Endothelial cell of umbilical vein (primary cell): ENCODE measurements around the gene SCO2. TPM values are rescaled to one million over a fixed set of nuclear protein-coding genes. Genes with fewer than 3 reads are reported as not detected.

Experiments used
- BruUV-seq: library from RNA; stranded (reverse); fragments of 400-500 nt; replicated peaks from 2 replicates; lab custom pipeline; 2021; lab: Mats Ljungman, UMichigan
- CTCF ChIA-PET: fragments of 300-600, 350-600 bp; sonication (Branson Sonifier 250); formaldehyde crosslinking; loops from one replicate; lab custom pipeline; 2021; ENCODE audit warnings: antibody characterized with exemption, inconsistent platforms; lab: Charles Lee
- POLR2A ChIA-PET: fragments of 300-600, 350-600 bp; sonication (Branson Sonifier 250); formaldehyde crosslinking; loops from one replicate; lab custom pipeline; 2021; ENCODE audit warnings: antibody characterized with exemption, inconsistent platforms; lab: Charles Lee
- DNase-seq: peaks from one replicate; pipeline ENCODE4 v3.0.0-alpha.2; 2011; ENCODE audit warnings: low read depth, low spot score
- FAIRE-seq: peaks from 2 replicates; lab custom pipeline; 2011; peaks lifted over from hg19 to GRCh38; lab: Jason Lieb, UNC
- H2AFZ ChIP-seq: 2 replicates; pipeline ENCODE4 v1.6.0; 2012; ENCODE audit warnings: low read depth, low read length, control low read depth, inconsistent platforms
- H3K27ac ChIP-seq: 2 replicates; pipeline ENCODE4 v1.5.1; 2011; ENCODE audit warnings: low read depth, mild to moderate bottlenecking, control low read depth, low read length, moderate library complexity; ENCODE audit not compliant: insufficient read depth
- H3K27me3 ChIP-seq, 2 experiments: 2 replicates each; pipeline versions ENCODE4 v1.6.0 to v1.6.1; 2011; ENCODE audit warnings: low read length in 2 of 2, mixed read lengths in 1 of 2; ENCODE audit not compliant: control insufficient read depth in 2 of 2, insufficient read depth in 2 of 2
- H3K36me3 ChIP-seq, 2 experiments: 2 replicates in 1 of 2; 3 replicates in 1 of 2; pipeline ENCODE4 v1.5.1; 2011; ENCODE audit warnings: low read length in 2 of 2, mild to moderate bottlenecking in 1 of 2, moderate library complexity in 1 of 2; ENCODE audit not compliant: control insufficient read depth in 2 of 2, insufficient read depth in 2 of 2; ENCODE audit errors: extremely low read depth in 1 of 2
- H3K4me1 ChIP-seq: 3 replicates; pipeline ENCODE4 v1.5.1; 2011; ENCODE audit warnings: mild to moderate bottlenecking, low read length; ENCODE audit not compliant: control insufficient read depth, insufficient read depth; ENCODE audit errors: extremely low read depth
- H3K4me2 ChIP-seq: 2 replicates; pipeline ENCODE4 v1.6.1; 2011; ENCODE audit warnings: low read length, control low read depth, mixed read lengths; ENCODE audit not compliant: insufficient read depth
- H3K4me3 ChIP-seq, 3 experiments: fragments of 200-600 bp in 1 of 3; sonication (generic), shearing (Covaris generic) in 1 of 3; replicated peaks in 1 of 3; 2 replicates each; pipeline ENCODE4 v1.5.1; 2011 to 2016; ENCODE audit warnings: control low read depth in 3 of 3, low read length in 3 of 3, mild to moderate bottlenecking in 2 of 3, inconsistent platforms in 1 of 3, low read depth in 1 of 3, moderate library complexity in 1 of 3; ENCODE audit not compliant: insufficient read depth in 1 of 3
- H3K79me2 ChIP-seq: 2 replicates; pipeline ENCODE4 v1.6.0; 2012; ENCODE audit warnings: low read length, inconsistent platforms; ENCODE audit not compliant: control insufficient read depth, insufficient read depth
- H3K9ac ChIP-seq: replicated peaks from 2 replicates; pipeline ENCODE3; 2011; ENCODE audit warnings: low read length, control low read depth; ENCODE audit not compliant: insufficient read depth; ENCODE audit errors: extremely low read depth
- H3K9me1 ChIP-seq: replicated peaks from 3 replicates; pipeline ENCODE4 v1.6.0; 2011; ENCODE audit warnings: mild to moderate bottlenecking, low read length; ENCODE audit not compliant: control insufficient read depth, insufficient read depth; ENCODE audit errors: extremely low read depth
- H3K9me3 ChIP-seq: replicated peaks from 2 replicates; pipeline ENCODE4 v1.5.1; 2012; ENCODE audit warnings: low read length, inconsistent platforms; ENCODE audit not compliant: control insufficient read depth, insufficient read depth
- H4K20me1 ChIP-seq: replicated peaks from 2 replicates; pipeline ENCODE3; 2011; ENCODE audit warnings: mild to moderate bottlenecking, low read length; ENCODE audit not compliant: control insufficient read depth, insufficient read depth; ENCODE audit errors: extremely low read depth
- EZH2 ChIP-seq: IDR thresholded peaks from 2 replicates; pipeline ENCODE4 v1.6.1; 2012; ENCODE audit warnings: borderline replicate concordance, low read depth, mild to moderate bottlenecking, moderate library complexity, low read length, inconsistent platforms; ENCODE audit not compliant: severe bottlenecking
- FOS ChIP-seq: IDR thresholded peaks from 2 replicates; pipeline ENCODE4 v1.6.1; 2011; ENCODE audit warnings: mild to moderate bottlenecking, low read length, moderate library complexity, borderline replicate concordance; ENCODE audit not compliant: insufficient read depth
- GATA2 ChIP-seq: IDR thresholded peaks from 2 replicates; pipeline ENCODE4 v1.7.0; 2011; ENCODE audit warnings: low read depth, mild to moderate bottlenecking, moderate library complexity, mixed read lengths, low read length; ENCODE audit not compliant: insufficient read length, insufficient read depth
- JUN ChIP-seq: IDR thresholded peaks from 2 replicates; pipeline ENCODE4 v1.6.1; 2011; ENCODE audit warnings: borderline replicate concordance, low read depth; ENCODE audit not compliant: insufficient read length, insufficient read depth
- MYC ChIP-seq: IDR thresholded peaks from one replicate; pipeline ENCODE4 v1.6.1; 2011; ENCODE audit warnings: mild to moderate bottlenecking, low read depth, low read length
- POLR2A ChIP-seq: IDR thresholded peaks from 2 replicates; pipeline ENCODE4 v1.6.1; 2012; ENCODE audit warnings: low read depth, mild to moderate bottlenecking, control low read depth, low read length
- POLR2AphosphoS5 ChIP-seq: IDR thresholded peaks from 2 replicates; pipeline ENCODE4 v1.6.1; 2012; ENCODE audit warnings: low read depth, mild to moderate bottlenecking, control low read depth, low read length, moderate library complexity; ENCODE audit not compliant: insufficient read depth
- dilution Hi-C: fragments of 300-500 bp; cut with MboI; formaldehyde crosslinking; loops from one replicate; pipeline ENCODE4 v1.15.0; 2019; ENCODE audit warnings: low sequenced_read_pairs; ENCODE audit not compliant: extremely low pct_ligation_motif_present
- intact Hi-C: fragments of 100-400 bp; cut with micrococcal nuclease; formaldehyde crosslinking; loops from one replicate; pipeline ENCODE4 v1.10.0; 2022
- polyA plus RNA-seq, 4 experiments: library from polyadenylated mRNA; depleted of rRNA in 3 of 4; stranded (reverse) in 3 of 4; unstranded in 1 of 4; fragments of >200 nt; gene quantifications; 2 replicates each; pipeline versions ENCODE4 v1.2.1 to v1.2.3, GENCODE V29; 2011 to 2012; ENCODE audit warnings: missing spikeins in 1 of 4
- total RNA-seq: library from RNA; stranded (reverse); gene quantifications from 2 replicates; pipeline ENCODE4 v1.2.3, GENCODE V29; 2021
- TF ChIP-seq, protein P1 (sequence below), 2 donors: IDR thresholded peaks; 1 replicate in 1 of 2; 2 replicates in 1 of 2; pipeline ENCODE4 v1.5.1; 2011; ENCODE audit warnings: low read length in 2 of 2, mild to moderate bottlenecking in 2 of 2, moderate library complexity in 2 of 2, control low read depth in 1 of 2, inconsistent platforms in 1 of 2, low read depth in 1 of 2; ENCODE audit not compliant: insufficient read depth in 1 of 2; ENCODE audit errors: extremely low read depth in 1 of 2
- TF ChIP-seq, protein P2 (sequence below): IDR thresholded peaks from 2 replicates; pipeline ENCODE4 v1.6.1; 2011; ENCODE audit not compliant: insufficient read depth, insufficient read length

The SCO2 gene
- total and polyA plus RNA-seq, 2 donors (not counting 3 experiments of a cell fraction or from before 2014, with no cell fraction given): 3.5 to 3.7 TPM

DNA sequence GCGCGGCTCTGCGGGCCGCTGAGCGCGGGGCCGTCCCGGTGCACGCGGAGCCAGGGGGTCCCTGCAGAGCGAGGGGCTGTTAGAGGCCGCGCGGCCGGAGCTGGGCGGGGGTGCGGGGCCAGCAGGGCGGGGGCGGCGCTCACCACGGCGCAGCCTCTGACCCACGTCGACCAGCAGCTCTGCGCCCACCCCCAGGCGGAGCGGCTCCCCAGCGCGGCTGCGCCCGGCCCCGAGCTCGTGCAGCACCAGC, 385 bp upstream of the SCO2 start:
- peak overlapping the region; percentile 45 for H3K4me2 ChIP-seq
- FAIRE-seq (no peak), DNase-seq (no peak)
- BruUV-seq: no TSS peak
- no peaks in the 10 kb centered on the region for H3K9me1 ChIP-seq
- peaks cover 10% of the 10 kb centered on the region for H3K79me2 ChIP-seq
- H4K20me1 ChIP-seq: no peaks in the 10 kb centered on the region
- dilution Hi-C loops: no loop called here
- H3K36me3 ChIP-seq: peaks cover 0 to 22% of the 10 kb centered on the region in 2 experiments
- CTCF ChIA-PET: interaction anchor here (0.8 to 2.7 kb wide), 39 partner anchors 8 to 283 kb away, joined by 3 to 34 read pairs (median 4); partner anchors contain the start of genes ARSA, CHKB, KLHDC7B and LMF2
- intact Hi-C loops: loop anchor here (1.0 to 2.0 kb wide), 4 partner anchors 17 to 147 kb away; partner anchors contain the start of genes CHKB, NCAPH2 and SHANK3
- H3K27me3 ChIP-seq: peaks cover 0 to 6% of the 10 kb centered on the region in 2 experiments
- POLR2A ChIA-PET: interaction anchor here (0.7 to 1.5 kb wide), 3 partner anchors 12 to 57 kb away, joined by 4 to 12 read pairs (median 7); partner anchors contain the start of genes CHKB, LMF2 and NCAPH2
- H3K27ac ChIP-seq: peak overlapping the region; percentile 7
- peak overlapping the region; percentile 75 for H2AFZ ChIP-seq
- H3K9ac ChIP-seq: peak overlapping the region; percentile 26
- H3K4me3 ChIP-seq: peak overlapping the region; percentile 45 to 66 (median 47)
- no peak for TF ChIP-seq POLR2A
- TF ChIP-seq, protein P1, sequence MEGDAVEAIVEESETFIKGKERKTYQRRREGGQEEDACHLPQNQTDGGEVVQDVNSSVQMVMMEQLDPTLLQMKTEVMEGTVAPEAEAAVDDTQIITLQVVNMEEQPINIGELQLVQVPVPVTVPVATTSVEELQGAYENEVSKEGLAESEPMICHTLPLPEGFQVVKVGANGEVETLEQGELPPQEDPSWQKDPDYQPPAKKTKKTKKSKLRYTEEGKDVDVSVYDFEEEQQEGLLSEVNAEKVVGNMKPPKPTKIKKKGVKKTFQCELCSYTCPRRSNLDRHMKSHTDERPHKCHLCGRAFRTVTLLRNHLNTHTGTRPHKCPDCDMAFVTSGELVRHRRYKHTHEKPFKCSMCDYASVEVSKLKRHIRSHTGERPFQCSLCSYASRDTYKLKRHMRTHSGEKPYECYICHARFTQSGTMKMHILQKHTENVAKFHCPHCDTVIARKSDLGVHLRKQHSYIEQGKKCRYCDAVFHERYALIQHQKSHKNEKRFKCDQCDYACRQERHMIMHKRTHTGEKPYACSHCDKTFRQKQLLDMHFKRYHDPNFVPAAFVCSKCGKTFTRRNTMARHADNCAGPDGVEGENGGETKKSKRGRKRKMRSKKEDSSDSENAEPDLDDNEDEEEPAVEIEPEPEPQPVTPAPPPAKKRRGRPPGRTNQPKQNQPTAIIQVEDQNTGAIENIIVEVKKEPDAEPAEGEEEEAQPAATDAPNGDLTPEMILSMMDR (IDR thresholded peaks at IDR 0.05; ENCODE audit: extremely low read depth in 1 of 2, insufficient read depth in 1 of 2, low read depth in 1 of 2, low read length in 2 of 2): peak in 1 of 2 donors; percentile 70
- no peaks in the 10 kb centered on the region for H3K9me3 ChIP-seq
- peaks cover 18% of the 10 kb centered on the region for H3K4me1 ChIP-seq

DNA sequence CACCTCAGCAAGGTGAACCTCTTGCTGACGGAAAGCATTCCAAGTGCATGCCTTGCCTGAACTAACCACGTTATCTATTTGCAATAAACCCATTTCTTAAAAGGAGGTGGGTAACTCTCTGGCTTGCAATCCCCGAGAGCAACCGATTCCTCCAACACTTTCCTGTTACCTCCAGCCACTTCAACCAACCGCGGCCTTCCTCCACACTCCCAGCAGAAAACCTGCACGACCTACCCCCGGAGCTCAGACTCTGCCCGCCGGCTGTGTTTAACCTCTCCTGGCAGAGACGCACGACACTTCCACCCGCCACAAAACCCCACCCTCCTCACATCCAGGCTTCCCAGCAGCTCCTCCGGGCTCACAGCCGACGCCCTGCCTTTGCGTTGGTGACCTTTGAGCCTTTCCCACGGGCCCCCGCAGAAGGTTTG, 708 bp downstream of the SCO2 start:
- H2AFZ ChIP-seq: peak overlapping the region; percentile 64
- ChIA-PET CTCF (interaction anchor here (0.8 to 2.7 kb wide), 10 partner anchors 10 to 287 kb away, joined by 3 to 28 read pairs (median 9); partner anchors contain the start of gene SYCE3), POLR2A (interaction anchor here (0.6 kb wide), 1 partner anchor 23 kb away, joined by 4 read pairs; no protein-coding TSS in a partner anchor)
- no peaks in the 10 kb centered on the region for H3K9me1 ChIP-seq
- peak overlapping the region; percentile 68 for H3K9ac ChIP-seq
- no peaks in the 10 kb centered on the region for H3K9me3 ChIP-seq
- peak; percentile 66 for FAIRE-seq
- peaks cover 12% of the 10 kb centered on the region for H3K4me1 ChIP-seq
- peak overlapping the region; percentile 29 to 66 (median 48) for H3K4me3 ChIP-seq
- H3K79me2 ChIP-seq: peaks cover 10% of the 10 kb centered on the region
- H3K27me3 ChIP-seq: peaks cover 0 to 2% of the 10 kb centered on the region in 2 experiments
- intact Hi-C loops: loop anchor here (1.0 to 2.0 kb wide), 4 partner anchors 16 to 148 kb away; partner anchors contain the start of genes CHKB, NCAPH2 and SHANK3
- peaks cover 0 to 22% of the 10 kb centered on the region in 2 experiments for H3K36me3 ChIP-seq
- DNase-seq: no peak
- H4K20me1 ChIP-seq: no peaks in the 10 kb centered on the region
- peak overlapping the region; percentile 57 for H3K27ac ChIP-seq
- peak overlapping the region; percentile 40 for H3K4me2 ChIP-seq
- BruUV-seq: no TSS peak
- dilution Hi-C loops: no loop called here
- TF ChIP-seq MYC: no peak
- TF ChIP-seq, protein P2, sequence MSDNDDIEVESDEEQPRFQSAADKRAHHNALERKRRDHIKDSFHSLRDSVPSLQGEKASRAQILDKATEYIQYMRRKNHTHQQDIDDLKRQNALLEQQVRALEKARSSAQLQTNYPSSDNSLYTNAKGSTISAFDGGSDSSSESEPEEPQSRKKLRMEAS: no peak
- TF ChIP-seq POLR2A: no peak
- no peak for TF ChIP-seq EZH2
- no peak for TF ChIP-seq GATA2
- TF ChIP-seq, protein P1 (IDR thresholded peaks at IDR 0.05; ENCODE audit: extremely low read depth in 1 of 2, insufficient read depth in 1 of 2, low read depth in 1 of 2, low read length in 2 of 2): no peak
- TF ChIP-seq JUN: no peak
- no peak for TF ChIP-seq POLR2AphosphoS5
- TF ChIP-seq FOS: no peak
